IMR-90 (cell line): ENCODE results near the gene CD180. TPM values are rescaled to one million over a fixed set of nuclear protein-coding genes. Genes with fewer than 3 reads are reported as not detected.

Source experiments
- ATAC-seq: fragments of 200-7000 bp; cut with Tn5 transposase; 2 replicates; pipeline ENCODE4 v1.9.1; 2020; ENCODE audit warnings: low read depth, mild to moderate bottlenecking, moderate library complexity
- BruUV-seq: library from RNA; stranded (reverse); fragments of 400-500 nt; replicated peaks from 2 replicates; lab custom pipeline; 2021; lab: Mats Ljungman, UMichigan
- CTCF ChIA-PET: fragments of 300-600 bp; formaldehyde crosslinking; extraction: SDS; loops from one replicate; lab custom pipeline; 2021; ENCODE audit warnings: antibody characterized with exemption; lab: Yijun Ruan, JAX
- POLR2A ChIA-PET: fragments of 300-600 bp; sonication (Branson Sonifier 250); formaldehyde crosslinking; loops from one replicate; lab custom pipeline; 2022; ENCODE audit warnings: antibody characterized with exemption; ENCODE audit not compliant: unreplicated experiment; lab: Charles Lee
- DNase-seq: peaks from one replicate; pipeline ENCODE4 v3.0.0; 2013
- H2AFZ ChIP-seq: replicated peaks from 2 replicates; pipeline ENCODE3; 2013; ENCODE audit warnings: low read length, mild to moderate bottlenecking; ENCODE audit not compliant: poor library complexity
- H2AK5ac ChIP-seq: 2 replicates; pipeline ENCODE4 v1.6.1; 2013; ENCODE audit warnings: low read depth, low read length, inconsistent platforms
- H2AK9ac ChIP-seq: replicated peaks from 2 replicates; pipeline ENCODE3; 2013; ENCODE audit warnings: mild to moderate bottlenecking, low read depth, low read length, moderate library complexity; ENCODE audit not compliant: poor library complexity
- H2BK120ac ChIP-seq: 2 replicates; pipeline ENCODE4 v1.6.1; 2013; ENCODE audit warnings: low read depth, low read length, inconsistent platforms
- H2BK15ac ChIP-seq: 3 replicates; pipeline ENCODE4 v1.6.1; 2013; ENCODE audit warnings: low read depth, low read length, inconsistent platforms
- H2BK20ac ChIP-seq: 2 replicates; pipeline ENCODE4 v1.6.1; 2013; ENCODE audit warnings: low read depth, mild to moderate bottlenecking, inconsistent platforms, low read length, moderate library complexity
- H2BK5ac ChIP-seq: 2 replicates; pipeline ENCODE4 v1.6.1; 2013; ENCODE audit warnings: mild to moderate bottlenecking, low read depth, low read length, inconsistent platforms; ENCODE audit not compliant: poor library complexity, severe bottlenecking
- H3K14ac ChIP-seq: replicated peaks from 2 replicates; pipeline ENCODE4 v1.6.1; 2013; ENCODE audit warnings: low read depth, low read length, inconsistent platforms
- H3K18ac ChIP-seq: 2 replicates; pipeline ENCODE4 v1.6.1; 2013; ENCODE audit warnings: low read depth, low read length, control low read depth
- H3K23ac ChIP-seq: 2 replicates; pipeline ENCODE4 v1.6.1; 2013; ENCODE audit warnings: low read depth, low read length, inconsistent platforms
- H3K27ac ChIP-seq: 2 replicates; pipeline ENCODE4 v1.5.1; 2013; ENCODE audit warnings: mild to moderate bottlenecking, control low read depth, low read length; ENCODE audit not compliant: insufficient read depth
- H3K27me3 ChIP-seq: 2 replicates; pipeline ENCODE4 v1.6.1; 2013; ENCODE audit warnings: low read length; ENCODE audit not compliant: control insufficient read depth, insufficient read depth
- H3K36me3 ChIP-seq: 2 replicates; pipeline ENCODE4 v1.6.1; 2013; ENCODE audit warnings: low read length, mixed read lengths; ENCODE audit not compliant: control insufficient read depth, insufficient read depth
- H3K4ac ChIP-seq: 2 replicates; pipeline ENCODE4 v1.6.1; 2013; ENCODE audit warnings: low read depth, low read length, inconsistent platforms
- H3K4me1 ChIP-seq: 2 replicates; pipeline ENCODE4 v1.6.1; 2013; ENCODE audit warnings: low read length, mixed read lengths; ENCODE audit not compliant: control insufficient read depth, insufficient read depth
- H3K4me2 ChIP-seq: 2 replicates; pipeline ENCODE4 v1.6.1; 2013; ENCODE audit warnings: low read depth, mild to moderate bottlenecking, control low read depth, low read length, moderate library complexity
- H3K4me3 ChIP-seq: 2 replicates; pipeline ENCODE4 v1.5.1; 2013; ENCODE audit warnings: low read depth, mild to moderate bottlenecking, control low read depth, low read length, moderate library complexity; ENCODE audit not compliant: insufficient read depth
- H3K56ac ChIP-seq: 2 replicates; pipeline ENCODE4 v1.6.1; 2013; ENCODE audit warnings: low read length, inconsistent platforms; ENCODE audit not compliant: insufficient read depth; ENCODE audit errors: extremely low read depth
- H3K79me1 ChIP-seq, 2 experiments: 2 replicates each; pipeline ENCODE4 v1.6.1; 2013; ENCODE audit warnings: low read length in 2 of 2, inconsistent platforms in 1 of 2, low read depth in 1 of 2
- H3K9ac ChIP-seq: 2 replicates; pipeline ENCODE4 v1.6.1; 2013; ENCODE audit warnings: low read depth, low read length, control low read depth
- H3K9me1 ChIP-seq: 2 replicates; pipeline ENCODE4 v1.6.1; 2013; ENCODE audit warnings: low read length, inconsistent platforms; ENCODE audit not compliant: insufficient read depth
- H3K9me3 ChIP-seq: 2 replicates; pipeline ENCODE4 v1.6.1; 2013; ENCODE audit warnings: low read length; ENCODE audit not compliant: control insufficient read depth, insufficient read depth
- H4K20me1 ChIP-seq: 2 replicates; pipeline ENCODE4 v1.6.1; 2013; ENCODE audit warnings: low read length, inconsistent platforms; ENCODE audit not compliant: insufficient read depth
- H4K5ac ChIP-seq: 2 replicates; pipeline ENCODE4 v1.6.1; 2013; ENCODE audit warnings: mild to moderate bottlenecking, low read depth, low read length, control low read depth
- H4K8ac ChIP-seq, 2 experiments: 2 replicates each; pipeline ENCODE4 v1.6.1; 2013; ENCODE audit warnings: low read depth in 2 of 2, low read length in 2 of 2, control low read depth in 1 of 2, inconsistent platforms in 1 of 2
- H4K91ac ChIP-seq: 2 replicates; pipeline ENCODE4 v1.6.1; 2013; ENCODE audit warnings: low read depth, low read length, inconsistent platforms; ENCODE audit not compliant: insufficient read depth
- BHLHE40 ChIP-seq: fragments of 150-350 bp; IDR thresholded peaks from 2 replicates; pipeline ENCODE4 v1.6.1; 2016; ENCODE audit warnings: mild to moderate bottlenecking, low read depth, low read length
- CEBPB ChIP-seq: IDR thresholded peaks from 2 replicates; pipeline ENCODE4 v1.6.1; 2012; ENCODE audit warnings: low read depth, low read length, improper control_type of control experiment
- CHD1 ChIP-seq: IDR thresholded peaks from 2 replicates; pipeline ENCODE4 v1.6.1; 2012; ENCODE audit warnings: low read depth, low read length, improper control_type of control experiment
- RAD21 ChIP-seq: IDR thresholded peaks from 2 replicates; pipeline ENCODE4 v1.6.1; 2012; ENCODE audit warnings: low read length, improper control_type of control experiment
- RFX5 ChIP-seq: IDR thresholded peaks from 2 replicates; pipeline ENCODE4 v1.8.0; 2012; ENCODE audit warnings: low read depth, mild to moderate bottlenecking, low read length, moderate library complexity
- SMC3 ChIP-seq: fragments of 150-350 bp; IDR thresholded peaks from 2 replicates; pipeline ENCODE4 v1.6.1; 2016; ENCODE audit warnings: low read depth, mild to moderate bottlenecking, antibody characterized with exemption, low read length, moderate library complexity
- WGBS, 2 experiments: methylation state at CpG; one replicate each; pipeline versions ENCODE4 v1.1.5 to v1.1.7; 2013; ENCODE audit warnings: missing lambda C conversion rate in 2 of 2; ENCODE audit not compliant: insufficient read length in 1 of 2; ENCODE audit errors: extremely low coverage in 2 of 2; 5-methylcytosine and 5-hydroxymethylcytosine counted together
- dilution Hi-C: fragments of 300-500 bp; cut with HindIII; formaldehyde crosslinking; loops from one replicate; pipeline ENCODE4 v1.14.3; 2018; ENCODE audit warnings: low sequenced_read_pairs; ENCODE audit not compliant: unreplicated experiment
- in situ Hi-C: fragments of 300-500 bp; cut with MboI; formaldehyde crosslinking; loops from 3 replicates; pipeline ENCODE4 v1.14.3; 2019; ENCODE audit warnings: low sequenced_read_pairs, inconsistent platforms, mixed read lengths
- intact Hi-C: fragments of 100-400 bp; cut with micrococcal nuclease; formaldehyde crosslinking; loops from 2 replicates; pipeline ENCODE4 v1.10.0; 2022
- polyA plus RNA-seq, 3 experiments: library from polyadenylated mRNA; depleted of rRNA; stranded (reverse); fragments of >200 nt; gene quantifications; 2 replicates each; pipeline ENCODE4 v1.2.3, GENCODE V29; 2012; ENCODE audit warnings: low replicate concordance in 1 of 3
- total RNA-seq: library from RNA; depleted of rRNA; stranded (reverse); fragments of >200 nt; gene quantifications from 2 replicates; pipeline ENCODE4 v1.2.3, GENCODE V29; 2012

CD180 gene
- total and polyA plus RNA-seq, 2 of the 4 experiments (the other 2 are of a cell fraction), result not detected

- CTCF ChIA-PET, result interaction anchor here (0.9 kb wide), 1 partner anchor 17 kb away, joined by 3 read pairs; no protein-coding TSS in a partner anchor
- POLR2A ChIA-PET, result no interaction called here
These were observed 63.4 kb downstream of the CD180 start for GRCh38 chr5:67133217-67133616.

More at GRCh38 chr5:67133217-67133616, 63.4 kb downstream of the CD180 start:
- Histone ChIP-seq H4K20me1 (no peaks in the 10 kb centered on the region), H2BK5ac (no peak overlapping the region), H2AK5ac (no peak overlapping the region), H3K9ac (no peak overlapping the region), H2AFZ (no peak overlapping the region), H3K27me3 (no peaks in the 10 kb centered on the region), H3K18ac (no peak overlapping the region), H3K9me1 (no peaks in the 10 kb centered on the region), H4K8ac (no peak overlapping the region), H3K4me3 (no peak overlapping the region), H3K27ac (no peak overlapping the region), H3K23ac (no peak overlapping the region), H3K4me1 (no peaks in the 10 kb centered on the region), H2BK15ac (no peak overlapping the region), H3K36me3 (peaks cover 4% of the 10 kb centered on the region), H2BK120ac (no peak overlapping the region), H3K79me1 (no peaks in the 10 kb centered on the region), H2AK9ac (no peak overlapping the region), H3K4ac (no peak overlapping the region), H4K91ac (no peak overlapping the region), H3K9me3 (no peaks in the 10 kb centered on the region), H2BK20ac (no peak overlapping the region), H4K5ac (no peak overlapping the region), H3K56ac (no peak overlapping the region), H3K14ac (no peak overlapping the region), H3K4me2 (no peak overlapping the region)
- dilution Hi-C loops, result no loop called here
- DNase-seq (no peak), ATAC-seq (no peak)
- intact Hi-C loops, result no loop called here
- no TSS peak for BruUV-seq
- no peak for TF ChIP-seq CHD1
- no peak for TF ChIP-seq RFX5
- no peak for TF ChIP-seq SMC3
- no peak for TF ChIP-seq RAD21
- TF ChIP-seq CEBPB, result no peak
- TF ChIP-seq BHLHE40, result no peak
- in situ Hi-C loops, result no loop called here
- no CpG with 5 or more reads among the region's 2 CpGs for WGBS, 2 experiments
